Measurements from ENCODE around the gene LHX4.

LHX4 gene

DNA sequence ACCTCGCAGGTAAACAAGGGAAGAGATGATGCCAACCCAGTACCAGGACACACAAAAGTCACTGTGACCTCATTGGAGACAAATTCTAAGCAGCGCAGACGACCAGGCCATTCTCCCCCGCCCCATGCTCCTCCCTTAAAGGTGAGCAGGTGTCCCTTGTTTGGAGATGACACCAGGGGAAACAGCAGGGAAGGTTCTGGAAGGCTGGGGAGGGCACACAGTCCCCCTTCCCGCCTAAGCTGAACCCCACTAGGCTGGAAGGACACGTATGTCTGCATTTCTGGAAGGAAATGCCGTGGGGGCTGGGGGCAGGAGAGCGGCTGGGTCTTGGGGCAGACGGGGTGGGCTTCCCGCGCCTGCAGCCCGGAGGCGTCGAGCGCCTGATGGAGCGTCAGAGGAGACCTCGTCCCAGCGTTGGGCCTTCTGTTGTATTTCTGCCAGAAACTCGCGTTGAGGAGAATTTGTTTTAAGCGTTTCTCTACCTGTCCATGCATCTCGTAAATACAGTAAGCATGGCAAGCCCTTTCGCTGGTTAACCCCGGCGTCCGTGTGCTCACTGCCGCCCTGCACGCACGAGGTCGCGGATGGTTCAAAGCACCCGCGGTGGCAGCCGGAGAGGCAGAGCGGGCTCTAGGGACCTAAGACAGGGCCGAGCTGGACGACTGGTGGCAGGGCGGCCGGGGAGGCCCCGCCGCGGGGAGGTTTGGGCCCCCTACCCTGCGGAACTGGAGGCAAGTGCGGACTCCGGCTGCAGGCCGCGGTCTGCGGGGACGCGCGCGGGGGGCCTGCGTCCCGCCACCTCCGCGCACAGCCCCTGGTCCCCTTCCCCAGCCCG, 1.2 kb upstream of the LHX4 start:
- DNase-seq = no peak

- DNase-seq = no peak
Observed at GRCh38 chr1:180230416-180230790, 339 bp downstream of the LHX4 start.

DNA sequence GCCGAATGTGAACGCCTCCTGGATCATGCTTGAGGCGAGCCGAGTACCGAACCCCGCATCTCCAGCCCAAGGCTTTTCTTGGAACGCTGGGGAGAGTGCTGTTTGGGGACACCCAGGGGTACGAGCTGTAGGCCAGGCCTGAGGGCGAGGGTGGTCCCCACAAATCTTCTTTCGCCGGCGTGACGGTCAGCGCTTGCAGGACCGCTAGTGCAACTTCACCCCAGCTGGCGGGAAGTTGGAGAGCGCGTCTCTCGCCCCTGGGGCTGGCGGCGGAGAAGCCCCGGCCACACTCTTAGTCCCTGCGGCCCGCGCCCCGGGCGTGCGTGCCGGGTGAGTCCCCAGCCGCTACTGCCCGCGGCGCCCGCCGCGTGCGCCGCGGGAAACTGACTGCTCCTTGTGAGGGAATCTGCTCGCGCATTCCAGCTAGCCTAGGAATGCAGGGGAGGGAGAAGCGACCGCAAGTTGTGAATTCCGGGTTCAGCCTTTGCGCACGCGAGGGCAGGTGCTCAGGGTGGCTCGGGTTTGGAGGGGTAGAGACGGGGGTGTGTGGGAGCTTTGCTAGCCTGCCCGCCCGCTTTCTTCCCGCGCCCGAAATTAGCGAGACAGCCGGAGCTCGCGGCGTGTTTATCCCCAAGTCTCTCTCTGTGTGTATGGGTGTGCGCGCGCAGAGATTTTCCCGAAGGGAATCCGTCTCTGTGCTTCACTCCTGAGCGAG, 884 bp downstream of the LHX4 start:
- no peak for DNase-seq

DNA sequence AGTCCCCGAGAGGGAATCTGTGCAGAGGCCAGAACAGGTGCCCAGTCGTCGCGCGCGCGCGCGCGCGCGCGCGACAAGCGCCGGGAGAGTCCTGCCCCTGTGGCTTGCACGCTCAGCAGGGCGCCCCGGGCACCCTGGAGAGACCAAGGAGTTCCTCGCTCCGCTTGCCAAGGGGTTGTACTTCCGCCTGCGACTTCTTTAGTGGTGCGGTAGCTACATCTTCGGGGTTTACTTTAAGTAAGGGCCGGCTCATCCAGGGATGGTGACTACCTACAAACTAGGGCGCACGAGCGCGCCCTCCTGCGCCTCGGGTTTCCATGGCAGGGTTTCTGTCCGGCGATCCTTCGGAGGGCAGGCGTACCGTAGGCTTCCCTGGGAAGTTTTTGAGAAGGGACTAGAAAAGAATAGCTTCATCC, 1.4 kb downstream of the LHX4 start:
- DNase-seq = no peak

DNA sequence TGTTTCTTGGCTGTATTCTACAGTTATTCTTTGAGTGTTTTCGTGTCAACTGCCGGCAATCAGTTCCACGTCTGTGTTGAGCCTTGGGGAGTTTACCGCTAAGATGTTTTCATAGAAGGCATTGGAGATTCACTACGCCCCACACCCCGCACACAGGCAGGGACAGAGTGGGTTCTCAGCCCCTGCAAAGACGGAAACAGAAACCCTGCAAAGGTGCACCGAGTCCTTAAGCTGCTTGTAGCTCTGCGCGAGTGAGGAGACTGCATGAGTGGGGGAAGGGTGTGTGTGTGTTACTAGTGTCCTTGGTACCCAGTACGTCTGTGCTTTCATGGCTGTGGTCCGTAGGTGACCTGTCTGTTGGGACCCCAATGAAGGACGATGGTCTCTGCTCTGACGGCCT, 1.9 kb downstream of the LHX4 start:
- DNase-seq = no peak

- DNase-seq = no peak
Observed at GRCh38 chr1:180232521-180233043, 2.5 kb downstream of the LHX4 start.

- DNase-seq = no peak
Observed at GRCh38 chr1:180233191-180234011, 3.3 kb downstream of the LHX4 start.

- no peak for DNase-seq
Observed at GRCh38 chr1:180234369-180235076, 4.5 kb downstream of the LHX4 start.

DNA sequence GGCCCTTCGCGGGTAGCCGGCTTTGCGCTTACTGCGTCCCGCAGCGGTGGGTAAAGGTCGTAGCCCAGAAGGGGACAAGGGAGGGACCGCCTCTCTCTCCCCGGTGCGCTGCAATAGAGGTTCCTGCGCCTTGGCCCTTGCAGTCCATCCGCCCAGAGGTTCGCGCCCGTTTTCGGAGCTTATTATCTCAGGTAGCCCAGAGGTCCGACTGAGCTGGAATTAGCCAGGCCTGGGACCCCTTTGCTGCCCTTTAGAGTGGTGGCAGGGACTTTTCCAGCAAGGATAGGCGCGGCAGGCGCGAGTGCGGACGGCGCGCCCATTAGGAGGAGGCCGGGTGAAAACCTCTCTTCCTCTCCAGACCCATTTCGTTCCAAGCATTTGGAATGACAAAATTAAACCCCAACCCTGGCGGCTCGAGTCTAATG, 5.0 kb downstream of the LHX4 start:
- DNase-seq = no peak

GRCh38 chr1:180235502-180236239, 5.6 kb downstream of the LHX4 start:
- DNase-seq = no peak

DNA sequence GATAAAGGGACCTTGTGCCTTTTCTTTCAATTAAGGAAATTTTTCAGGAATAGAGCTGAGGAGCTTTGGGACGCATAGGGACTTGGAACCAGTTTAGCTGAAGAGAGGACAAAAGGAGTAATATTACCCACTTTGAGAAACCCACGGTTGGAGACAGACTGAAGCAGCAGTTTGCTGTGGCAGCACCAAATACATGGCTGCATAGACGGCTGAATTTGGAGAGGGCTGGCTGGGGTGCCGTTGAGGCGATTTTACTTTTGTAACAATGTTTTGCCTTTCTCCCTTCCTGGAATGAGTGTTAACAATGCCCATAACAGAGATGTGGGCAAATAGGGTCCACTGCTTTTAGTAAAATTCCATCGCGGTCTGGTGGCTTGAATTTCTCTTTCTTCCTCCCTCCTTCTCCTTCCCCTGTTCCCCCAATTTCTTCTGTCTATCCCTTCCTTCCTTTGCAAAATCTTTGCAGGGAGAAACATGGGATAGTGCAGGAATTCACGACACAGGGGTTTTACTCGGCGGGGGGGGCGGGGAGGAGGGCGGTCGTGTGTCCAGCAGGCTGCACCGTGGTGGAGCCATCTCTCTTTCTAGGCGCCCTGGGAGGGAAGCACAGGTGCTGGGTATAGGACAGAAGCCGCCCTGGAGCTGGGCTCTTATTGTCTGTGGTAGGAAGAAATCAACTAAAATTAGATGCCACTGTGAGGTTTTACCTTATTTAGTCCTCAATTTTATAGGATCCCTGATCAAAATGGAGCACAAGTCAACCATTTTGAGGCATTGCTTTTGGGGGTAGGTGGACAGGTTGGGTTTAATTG, 6.8 kb downstream of the LHX4 start:
- DNase-seq = no peak

GRCh38 chr1:180237869-180238476, 7.9 kb downstream of the LHX4 start:
- no peak for DNase-seq

GRCh38 chr1:180238675-180239074, 8.6 kb downstream of the LHX4 start:
- DNase-seq = no peak

DNA sequence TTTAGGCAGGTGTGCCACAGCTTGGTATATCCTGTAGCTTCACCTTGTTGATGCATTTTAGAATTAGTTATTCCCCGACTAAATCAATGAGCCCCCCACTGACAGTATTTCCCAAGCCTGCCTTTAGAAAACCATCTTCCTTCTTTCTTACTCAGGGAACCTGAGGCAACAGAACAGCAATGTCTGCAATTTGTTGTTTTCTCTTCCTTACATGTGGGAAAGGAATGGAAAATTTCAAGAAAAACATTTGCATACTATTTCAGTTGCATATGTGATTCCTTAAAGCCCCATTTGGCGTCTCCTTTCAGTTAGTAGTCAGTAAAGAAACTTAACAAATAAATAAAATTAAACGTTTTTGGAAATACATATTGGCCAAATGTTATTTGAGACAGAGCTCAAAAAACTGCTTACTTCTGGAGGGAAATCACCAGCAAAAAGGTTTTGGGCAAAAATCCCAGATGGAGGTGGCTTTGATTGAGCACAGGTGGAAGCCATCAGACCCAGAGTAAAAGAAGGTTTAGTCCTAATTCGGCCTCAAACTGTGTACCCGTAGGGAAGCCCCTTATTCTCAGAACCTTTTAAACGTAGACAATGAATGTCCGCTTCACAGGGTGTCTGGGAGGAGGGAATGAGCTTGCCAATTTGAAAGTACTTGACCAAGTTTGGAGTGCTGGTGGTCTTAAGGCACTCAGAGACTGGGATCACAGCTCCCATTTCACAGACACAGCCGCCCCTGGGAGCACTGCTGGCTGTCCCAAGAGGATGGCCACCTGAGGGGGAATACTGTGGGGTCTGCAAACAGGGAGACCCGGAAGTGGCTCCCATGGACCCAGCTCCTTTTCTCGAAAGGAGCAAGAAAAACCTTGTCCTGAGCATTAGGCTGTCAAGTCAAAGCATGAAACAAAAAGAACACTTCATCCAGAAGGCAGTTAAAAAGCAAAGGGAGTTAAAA, 9.4 kb downstream of the LHX4 start:
- DNase-seq = no peak

GRCh38 chr1:180241716-180242544, 11.9 kb downstream of the LHX4 start:
- DNase-seq = no peak

DNA sequence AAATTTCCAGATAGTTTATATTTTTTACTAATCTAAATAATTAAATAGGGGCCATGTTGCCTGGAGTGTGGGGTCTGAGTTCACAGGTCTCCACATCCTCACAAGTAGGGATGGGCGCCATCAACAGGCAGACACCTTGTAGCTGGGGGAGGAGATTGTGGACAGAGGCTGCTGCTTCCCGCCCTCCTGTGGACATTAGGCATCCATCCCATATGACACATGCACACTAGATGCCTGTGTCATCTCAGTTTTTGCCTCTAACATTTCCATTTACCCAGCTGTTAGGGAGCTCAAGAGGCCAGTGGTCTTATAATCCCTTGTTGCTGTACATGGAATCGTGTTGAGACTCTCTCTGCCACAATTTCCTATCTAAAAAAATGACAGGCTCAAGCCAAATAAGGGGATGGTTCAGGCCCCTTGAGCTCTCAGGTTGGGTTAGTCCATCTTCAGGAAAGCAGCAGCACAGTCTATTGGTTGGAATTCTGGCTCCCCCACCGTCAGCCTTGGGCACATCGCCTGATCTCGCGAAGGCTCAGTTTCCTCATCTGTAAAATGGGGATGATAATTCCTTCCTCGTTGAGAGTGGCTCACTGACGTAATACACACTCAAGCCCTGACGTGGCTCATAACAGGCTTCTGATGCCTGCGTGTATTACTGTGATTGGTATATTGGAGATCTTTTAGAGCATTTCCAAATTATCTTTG, 13.6 kb downstream of the LHX4 start:
- no peak for DNase-seq

DNA sequence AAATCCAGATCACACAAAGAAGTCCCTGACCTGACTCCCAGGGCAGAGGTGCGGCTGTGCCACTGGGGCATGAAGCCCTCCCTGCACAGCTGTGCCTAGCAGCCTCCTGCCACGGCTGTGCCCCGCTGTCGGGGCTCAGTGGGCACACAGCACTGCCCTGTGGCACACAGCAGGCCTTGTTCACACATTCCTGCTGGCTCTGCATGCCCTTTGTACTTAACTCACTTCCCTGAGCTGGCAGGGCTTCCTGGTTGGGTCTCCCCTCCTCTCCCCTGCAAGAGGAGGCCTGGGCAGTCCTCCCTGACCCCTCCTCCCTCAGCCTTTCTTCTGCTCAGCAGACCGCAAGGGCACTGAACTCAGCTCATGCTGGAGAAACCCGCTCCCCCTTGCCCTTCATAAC, 14.8 kb downstream of the LHX4 start:
- no peak for DNase-seq

DNA sequence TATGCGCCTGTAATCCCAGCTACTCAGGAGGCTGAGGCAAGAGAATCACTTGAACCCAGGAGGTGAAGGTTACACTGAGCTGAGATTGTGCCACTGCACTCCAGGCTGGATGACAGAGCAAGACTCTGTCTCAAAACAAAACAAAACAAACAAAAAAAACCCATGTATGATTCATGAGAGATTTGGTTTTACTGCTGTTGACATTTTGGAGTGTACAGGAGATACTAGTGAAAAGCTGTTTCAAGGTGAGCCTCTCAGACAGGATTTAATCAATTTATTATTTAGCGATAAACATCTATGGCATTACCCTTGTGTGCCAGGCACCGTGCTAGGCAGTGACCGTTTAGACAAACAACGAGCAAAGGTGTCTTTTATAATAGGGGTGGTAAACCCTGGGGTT, 16.5 kb downstream of the LHX4 start:
- no peak for DNase-seq
